ENCODE data around the gene FAM222A.

Gene FAM222A

DNA sequence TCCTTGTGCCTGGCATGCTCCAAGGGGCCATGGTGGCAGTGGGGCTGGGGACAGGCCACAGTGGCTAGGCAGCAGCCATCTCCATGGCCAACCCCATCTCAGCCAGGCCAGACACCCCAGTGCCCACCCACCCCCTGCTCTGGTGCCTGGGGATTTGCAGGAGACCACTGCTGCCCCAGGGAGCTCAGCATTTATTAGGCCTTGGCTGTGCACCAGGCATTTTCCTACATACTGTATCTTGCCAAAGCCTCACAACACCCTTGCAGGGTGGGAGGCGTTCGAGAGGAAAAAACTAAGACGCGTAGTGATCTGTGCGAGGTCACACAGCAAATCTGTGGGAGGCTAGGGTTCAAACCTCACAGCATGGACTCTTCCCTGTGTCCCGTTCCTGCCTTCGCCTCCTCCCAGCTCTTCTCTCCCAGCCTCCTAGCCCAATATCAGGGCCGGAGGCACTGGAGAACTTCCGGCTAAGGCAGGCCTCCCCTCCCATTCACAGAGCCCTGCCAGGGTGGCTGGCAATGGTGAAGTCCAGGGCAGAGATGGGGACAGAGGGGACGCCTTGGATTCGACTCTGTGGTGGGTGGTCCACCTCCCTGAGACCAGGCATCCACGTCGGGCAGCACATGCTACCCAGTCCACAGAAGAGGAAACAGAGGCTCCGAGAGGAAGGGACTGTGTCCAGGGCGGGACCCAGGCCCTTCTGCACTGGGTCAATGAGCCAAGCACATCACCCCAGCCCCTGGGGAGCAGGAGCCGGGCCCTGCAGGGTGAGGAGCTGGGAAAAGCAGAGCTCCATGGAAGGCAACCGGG lies 57.4 kb downstream of the FAM222A start:
- no peak overlapping the region for H3K4me3 ChIP-seq (ENCODE audit: low read depth, low read length)
- in situ Hi-C loops (cut with HindIII; ENCODE audit: low sequenced_read_pairs): no loop called here
- TF ChIP-seq, protein P1, sequence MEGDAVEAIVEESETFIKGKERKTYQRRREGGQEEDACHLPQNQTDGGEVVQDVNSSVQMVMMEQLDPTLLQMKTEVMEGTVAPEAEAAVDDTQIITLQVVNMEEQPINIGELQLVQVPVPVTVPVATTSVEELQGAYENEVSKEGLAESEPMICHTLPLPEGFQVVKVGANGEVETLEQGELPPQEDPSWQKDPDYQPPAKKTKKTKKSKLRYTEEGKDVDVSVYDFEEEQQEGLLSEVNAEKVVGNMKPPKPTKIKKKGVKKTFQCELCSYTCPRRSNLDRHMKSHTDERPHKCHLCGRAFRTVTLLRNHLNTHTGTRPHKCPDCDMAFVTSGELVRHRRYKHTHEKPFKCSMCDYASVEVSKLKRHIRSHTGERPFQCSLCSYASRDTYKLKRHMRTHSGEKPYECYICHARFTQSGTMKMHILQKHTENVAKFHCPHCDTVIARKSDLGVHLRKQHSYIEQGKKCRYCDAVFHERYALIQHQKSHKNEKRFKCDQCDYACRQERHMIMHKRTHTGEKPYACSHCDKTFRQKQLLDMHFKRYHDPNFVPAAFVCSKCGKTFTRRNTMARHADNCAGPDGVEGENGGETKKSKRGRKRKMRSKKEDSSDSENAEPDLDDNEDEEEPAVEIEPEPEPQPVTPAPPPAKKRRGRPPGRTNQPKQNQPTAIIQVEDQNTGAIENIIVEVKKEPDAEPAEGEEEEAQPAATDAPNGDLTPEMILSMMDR (IDR thresholded peaks at IDR 0.05; ENCODE audit: low read depth, low read length): no peak
- DNase-seq (ENCODE audit: low read depth, low spot score): no peak

DNA sequence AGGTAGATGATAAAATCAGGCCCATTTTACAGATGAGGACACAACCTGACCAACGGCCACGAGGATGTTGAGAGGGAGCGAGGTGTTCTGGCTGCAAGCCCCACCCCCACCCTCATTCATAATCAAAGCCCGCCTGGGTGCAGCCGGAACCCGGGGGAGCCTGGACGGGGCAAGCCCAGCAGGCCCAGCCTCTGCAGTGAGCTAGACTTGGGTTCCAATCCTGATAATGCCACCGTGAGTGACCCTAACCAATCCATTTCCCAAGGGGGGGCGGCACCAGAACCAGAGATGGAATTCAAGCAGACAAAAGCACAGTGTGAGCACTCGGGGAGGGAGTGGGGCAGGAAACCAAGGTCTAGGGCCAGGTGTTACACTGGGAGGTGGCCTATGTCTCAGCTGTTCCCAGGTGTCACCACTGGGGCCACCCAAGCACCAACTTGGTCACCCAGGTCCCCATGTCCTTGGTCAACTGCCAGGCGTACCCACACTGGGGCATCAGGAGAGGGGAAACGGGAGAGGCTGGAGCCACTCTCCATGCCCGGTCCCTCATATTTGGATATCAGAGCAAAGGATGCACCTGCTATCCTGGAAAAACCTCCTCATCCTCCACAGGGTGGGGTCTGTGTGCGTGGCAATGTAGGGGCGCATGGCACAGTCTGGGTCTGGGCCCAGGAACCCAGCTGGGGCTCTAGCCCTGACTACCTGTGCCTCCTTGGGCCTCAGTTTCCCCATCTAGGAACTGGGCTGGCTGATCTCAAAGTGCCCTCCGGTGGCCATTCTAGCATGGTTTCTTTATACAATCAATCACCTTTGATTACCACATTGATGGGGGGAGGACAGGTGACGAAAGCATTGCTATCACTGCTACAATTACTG lies 58.4 kb downstream of the FAM222A start:
- H3K4me3 ChIP-seq (ENCODE audit: low read depth, low read length): no peak overlapping the region
- TF ChIP-seq, protein P1 (IDR thresholded peaks at IDR 0.05; ENCODE audit: low read depth, low read length): no peak
- no peak for DNase-seq (ENCODE audit: low read depth, low spot score)
- in situ Hi-C loops (cut with HindIII; ENCODE audit: low sequenced_read_pairs): no loop called here

DNA sequence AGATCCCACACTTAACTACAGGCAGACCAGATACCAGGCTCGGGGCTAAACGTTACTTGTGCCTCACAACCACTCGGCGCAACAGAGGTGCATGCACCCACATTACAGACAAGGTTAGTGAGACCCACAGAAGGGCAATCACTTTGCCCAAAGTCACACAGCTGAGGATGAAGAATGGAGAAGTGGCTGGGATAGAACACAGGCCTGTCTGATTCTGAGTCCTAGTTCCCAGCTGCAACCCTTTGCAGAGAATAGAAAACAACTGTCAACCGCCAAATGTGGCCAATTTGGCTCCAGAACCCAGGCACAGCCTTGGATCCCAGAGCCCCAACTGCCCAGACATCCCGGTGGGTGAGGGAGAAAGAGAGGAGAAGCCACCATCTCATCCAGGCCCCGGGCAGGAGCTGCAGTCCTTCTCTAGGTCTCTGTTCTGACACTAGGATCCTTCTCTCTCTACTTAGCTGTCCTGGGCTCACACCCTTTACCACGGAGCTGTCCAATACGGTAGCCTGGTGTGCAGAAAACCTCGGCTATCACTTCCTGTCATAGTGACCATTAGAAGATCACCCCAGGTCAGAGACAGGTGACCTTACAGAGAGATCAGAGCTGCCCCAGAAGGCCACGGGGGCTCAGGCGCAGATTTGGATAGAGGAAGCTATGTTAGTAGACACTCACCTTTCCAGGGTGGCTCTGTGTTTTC lies 59.1 kb downstream of the FAM222A start:
- in situ Hi-C loops (cut with HindIII; ENCODE audit: low sequenced_read_pairs): no loop called here
- TF ChIP-seq, protein P1 (IDR thresholded peaks at IDR 0.05; ENCODE audit: low read depth, low read length): no peak
- no peak overlapping the region for H3K4me3 ChIP-seq (ENCODE audit: low read depth, low read length)

DNA sequence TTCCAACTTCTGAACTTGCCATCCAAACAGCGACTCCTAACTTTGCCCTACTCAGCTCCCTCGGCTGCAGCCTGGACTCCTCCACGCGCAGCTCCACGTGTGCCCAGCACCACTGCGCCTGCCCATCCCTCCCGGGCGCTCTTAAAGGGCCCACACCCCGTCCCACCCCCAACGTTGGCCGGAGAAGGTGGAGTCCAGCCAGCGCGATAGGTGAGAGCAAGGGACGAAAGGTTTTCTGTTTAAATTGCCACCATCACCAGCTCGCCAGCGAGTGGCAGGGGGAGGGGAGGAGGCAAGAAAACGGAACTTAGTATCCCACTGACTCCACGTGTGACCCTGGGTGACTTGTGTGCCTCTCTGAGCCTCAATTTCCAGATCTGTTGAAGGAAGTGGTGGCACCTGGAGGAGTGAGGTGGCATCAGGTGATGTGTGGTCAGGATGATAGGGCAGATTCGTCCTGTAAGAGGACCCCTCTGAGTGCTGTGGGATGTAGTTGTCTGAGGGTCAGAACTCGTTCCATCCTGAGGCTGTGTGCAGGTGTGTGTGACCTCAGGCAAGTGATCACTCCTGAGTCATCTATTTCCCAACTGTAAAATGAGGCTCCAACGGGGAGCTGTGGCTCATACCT lies 59.9 kb downstream of the FAM222A start:
- DNase-seq (ENCODE audit: low read depth, low spot score): no peak
- H3K4me3 ChIP-seq (ENCODE audit: low read depth, low read length): no peak overlapping the region
- in situ Hi-C loops (cut with HindIII; ENCODE audit: low sequenced_read_pairs): no loop called here
- TF ChIP-seq, protein P1 (IDR thresholded peaks at IDR 0.05; ENCODE audit: low read depth, low read length): no peak

More for the DNA sequence above, 59.1 kb downstream of the FAM222A start:
- DNase-seq (ENCODE audit: low read depth, low spot score): no peak

DNA sequence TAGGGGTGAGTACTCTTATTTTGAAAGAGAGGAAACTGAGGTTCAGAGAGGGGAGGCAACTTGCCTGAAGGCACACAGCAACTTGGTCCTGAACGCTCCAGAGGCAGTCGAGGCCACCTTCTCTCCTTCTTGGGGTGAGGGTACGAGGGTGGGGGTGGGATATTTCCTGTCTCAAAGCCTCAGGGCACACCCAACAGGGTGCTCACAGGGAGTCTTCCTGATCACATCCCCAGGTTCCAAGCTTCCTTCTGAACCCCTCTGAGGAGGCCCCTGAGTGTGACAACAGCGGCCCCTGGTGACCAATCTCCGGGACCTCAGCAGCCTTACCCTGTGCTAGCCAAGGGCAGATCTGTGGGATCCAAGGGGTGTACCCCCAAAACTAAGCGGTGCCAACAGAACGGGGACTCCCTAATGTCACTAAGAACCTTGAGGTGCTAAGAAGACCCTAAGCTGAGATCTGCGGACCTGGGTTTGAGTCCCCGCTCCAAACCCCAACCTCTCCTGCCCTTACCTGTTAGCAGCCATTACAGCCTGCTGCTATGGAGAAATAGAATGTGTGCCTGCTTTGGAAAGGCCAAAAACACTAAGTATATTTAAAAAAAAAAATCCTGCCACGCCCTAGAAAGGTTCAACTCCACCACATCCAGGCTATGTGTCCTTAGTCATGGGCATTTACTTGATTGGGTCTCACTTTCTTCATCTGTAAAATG lies 61.7 kb downstream of the FAM222A start:
- no peak overlapping the region for H3K4me3 ChIP-seq (ENCODE audit: low read depth, low read length)
- in situ Hi-C loops (cut with HindIII; ENCODE audit: low sequenced_read_pairs): no loop called here
- TF ChIP-seq, protein P1 (IDR thresholded peaks at IDR 0.05; ENCODE audit: low read depth, low read length): peak; percentile 96
- DNase-seq (ENCODE audit: low read depth, low spot score): peak; percentile 59

Measured in astrocyte of the spinal cord (primary cell).